H1 (cell line): ENCODE results near the gene KRT3. TPM values are rescaled to one million over a fixed set of nuclear protein-coding genes. Genes with fewer than 3 reads are reported as not detected.

Source experiments
- CTCF ChIA-PET: fragments of 300-600 bp; sonication (Branson Sonifier 250); formaldehyde crosslinking; loops from one replicate; lab custom pipeline; 2021; ENCODE audit not compliant: partially characterized antibody; lab: Charles Lee
- POLR2A ChIA-PET: fragments of 300-600 bp; sonication (Branson Sonifier 250); formaldehyde crosslinking; loops from one replicate; lab custom pipeline; 2021; ENCODE audit warnings: inconsistent platforms; ENCODE audit not compliant: partially characterized antibody; lab: Charles Lee
- DNase-seq, 2 experiments: peaks; one replicate each; pipeline versions ENCODE4 v3.0.0 to v3.0.0-alpha.2; 2010 to 2022; ENCODE audit warnings: low spot score in 2 of 2, low read depth in 1 of 2, mixed read lengths in 1 of 2
- FAIRE-seq: peaks from 2 replicates; lab custom pipeline; 2011; peaks lifted over from hg19 to GRCh38; lab: Jason Lieb, UNC
- H2AFZ ChIP-seq: 2 replicates; pipeline ENCODE4 v1.8.1; 2012; ENCODE audit warnings: low read length, inconsistent platforms
- H2AK5ac ChIP-seq: 2 replicates; pipeline ENCODE4 v1.6.1; 2013; ENCODE audit warnings: low read depth, low read length
- H2BK120ac ChIP-seq: replicated peaks from 2 replicates; pipeline ENCODE3; 2013; ENCODE audit warnings: low read depth, low read length, inconsistent platforms
- H2BK12ac ChIP-seq: 2 replicates; pipeline ENCODE4 v1.6.1; 2013; ENCODE audit warnings: low read depth, low read length
- H2BK15ac ChIP-seq: 2 replicates; pipeline ENCODE4 v1.6.1; 2013; ENCODE audit warnings: low read length
- H2BK20ac ChIP-seq: 2 replicates; pipeline ENCODE4 v1.6.1; 2013; ENCODE audit warnings: low read length
- H2BK5ac ChIP-seq: 2 replicates; pipeline ENCODE4 v1.6.1; 2013; ENCODE audit warnings: low read depth, low read length
- H3K14ac ChIP-seq: 2 replicates; pipeline ENCODE4 v1.6.1; 2013; ENCODE audit warnings: inconsistent platforms; ENCODE audit not compliant: insufficient read length
- H3K18ac ChIP-seq: 2 replicates; pipeline ENCODE4 v1.6.1; 2013; ENCODE audit warnings: low read length; ENCODE audit errors: extremely low read depth
- H3K23ac ChIP-seq: 2 replicates; pipeline ENCODE4 v1.6.1; 2013; ENCODE audit warnings: inconsistent platforms; ENCODE audit not compliant: insufficient read length
- H3K23me2 ChIP-seq: 2 replicates; pipeline ENCODE4 v1.6.1; 2013; ENCODE audit warnings: low read depth, low read length
- H3K27ac ChIP-seq: 2 replicates; pipeline ENCODE4 v1.6.1; 2011; ENCODE audit warnings: low read depth, low read length, inconsistent platforms
- H3K27me3 ChIP-seq, 4 experiments: replicated peaks in 1 of 4; 1 replicate in 1 of 4; 2 replicates in 3 of 4; pipeline versions ENCODE4 v1.6.1 to v1.8.1; 2011 to 2013; ENCODE audit warnings: low read length in 3 of 4, mild to moderate bottlenecking in 3 of 4, inconsistent platforms in 2 of 4, mixed read lengths in 2 of 4, moderate library complexity in 1 of 4; ENCODE audit not compliant: control insufficient read depth in 3 of 4, insufficient read depth in 3 of 4; ENCODE audit errors: extremely low read depth in 1 of 4
- H3K36me3 ChIP-seq, 4 experiments: 2 replicates each; pipeline versions ENCODE4 v1.6.1 to v1.8.1; 2011 to 2013; ENCODE audit warnings: mild to moderate bottlenecking in 4 of 4, low read length in 3 of 4, moderate library complexity in 2 of 4, control low read depth in 1 of 4, inconsistent platforms in 1 of 4; ENCODE audit not compliant: insufficient read depth in 4 of 4, control insufficient read depth in 2 of 4
- H3K4ac ChIP-seq: replicated peaks from 2 replicates; pipeline ENCODE3; 2013; ENCODE audit warnings: low read length, low read depth, mixed read lengths, inconsistent platforms; ENCODE audit not compliant: insufficient read length
- H3K4me1 ChIP-seq, 4 experiments: replicated peaks in 1 of 4; 1 replicate in 1 of 4; 2 replicates in 3 of 4; pipeline versions ENCODE4 v1.6.1 to v1.8.1; 2011 to 2013; ENCODE audit warnings: low read length in 3 of 4, inconsistent platforms in 2 of 4, mixed read lengths in 1 of 4; ENCODE audit not compliant: insufficient read depth in 4 of 4, control insufficient read depth in 3 of 4
- H3K4me2 ChIP-seq, 2 experiments: 2 replicates each; pipeline versions ENCODE4 v1.6.1 to v1.8.1; 2011 to 2013; ENCODE audit warnings: low read depth in 2 of 2, low read length in 2 of 2, control low read depth in 1 of 2, inconsistent platforms in 1 of 2, mild to moderate bottlenecking in 1 of 2; ENCODE audit not compliant: insufficient read depth in 1 of 2
- H3K4me3 ChIP-seq, 4 experiments: fragments of 200-600, 300-600 bp in 1 of 4; sonication (generic), shearing (Covaris generic), sonication (Bioruptor Twin) in 1 of 4; 2 replicates each; pipeline versions ENCODE4 v1.5.1 to v1.8.1; 2011 to 2016; ENCODE audit warnings: low read length in 4 of 4, low read depth in 3 of 4, control low read depth in 2 of 4, inconsistent platforms in 2 of 4, mild to moderate bottlenecking in 2 of 4, mixed read lengths in 1 of 4, moderate library complexity in 1 of 4; ENCODE audit not compliant: insufficient read depth in 2 of 4; ENCODE audit errors: extremely low read depth in 1 of 4
- H3K56ac ChIP-seq: replicated peaks from 2 replicates; pipeline ENCODE3; 2013; ENCODE audit warnings: low read depth, mild to moderate bottlenecking, mixed read lengths, low read length, inconsistent platforms; ENCODE audit not compliant: insufficient read length
- H3K79me1 ChIP-seq: 2 replicates; pipeline ENCODE4 v1.6.1; 2013; ENCODE audit warnings: low read depth, low read length, control low read depth
- H3K79me2 ChIP-seq, 2 experiments: 2 replicates each; pipeline versions ENCODE4 v1.6.1 to v1.8.1; 2012 to 2013; ENCODE audit warnings: low read length in 2 of 2, mild to moderate bottlenecking in 2 of 2, inconsistent platforms in 1 of 2; ENCODE audit not compliant: insufficient read depth in 2 of 2, control insufficient read depth in 1 of 2
- H3K9ac ChIP-seq, 4 experiments: replicated peaks in 1 of 4; 1 replicate in 1 of 4; 2 replicates in 3 of 4; pipeline versions ENCODE4 v1.6.1 to v1.8.1; 2011 to 2013; ENCODE audit warnings: low read depth in 3 of 4, low read length in 3 of 4, control low read depth in 2 of 4, mild to moderate bottlenecking in 2 of 4, moderate library complexity in 2 of 4, inconsistent platforms in 1 of 4; ENCODE audit errors: extremely low read depth in 1 of 4
- H3K9me3 ChIP-seq, 2 experiments: 2 replicates each; pipeline versions ENCODE4 v1.6.1 to v1.8.1; 2012 to 2013; ENCODE audit warnings: mild to moderate bottlenecking in 2 of 2, moderate library complexity in 2 of 2, control low read depth in 1 of 2, inconsistent platforms in 1 of 2, low read depth in 1 of 2, low read length in 1 of 2, mixed read lengths in 1 of 2; ENCODE audit not compliant: insufficient read depth in 2 of 2
- H4K20me1 ChIP-seq, 2 experiments: replicated peaks in 1 of 2; 2 replicates each; pipeline versions ENCODE3 to v1.8.1; 2011 to 2013; ENCODE audit warnings: inconsistent platforms in 2 of 2, low read length in 2 of 2, mild to moderate bottlenecking in 1 of 2; ENCODE audit not compliant: insufficient read depth in 2 of 2, control insufficient read depth in 1 of 2
- H4K5ac ChIP-seq: 2 replicates; pipeline ENCODE4 v1.6.1; 2013; ENCODE audit warnings: low read length, low read depth, mixed read lengths, inconsistent platforms; ENCODE audit not compliant: insufficient read length
- H4K8ac ChIP-seq: 2 replicates; pipeline ENCODE4 v1.8.0; 2013; ENCODE audit warnings: mild to moderate bottlenecking, moderate library complexity, low read length, inconsistent platforms; ENCODE audit not compliant: insufficient read depth; ENCODE audit errors: extremely low read depth
- H4K91ac ChIP-seq: replicated peaks from 2 replicates; pipeline ENCODE3; 2013; ENCODE audit warnings: low read length, mixed read lengths, inconsistent platforms; ENCODE audit not compliant: insufficient read length
- BACH1 ChIP-seq: IDR thresholded peaks from 2 replicates; pipeline ENCODE4 v1.6.1; 2012; ENCODE audit warnings: low read length, improper control_type of control experiment
- BCL11A ChIP-seq, 2 experiments: IDR thresholded peaks; one replicate each; pipeline ENCODE4 v1.6.1; 2011; ENCODE audit warnings: low read depth in 2 of 2, low read length in 2 of 2, mild to moderate bottlenecking in 2 of 2
- CBX8 ChIP-seq: fragments of 300-800, 300-1000 bp; sonication (generic); IDR thresholded peaks from 2 replicates; pipeline ENCODE4 v1.7.1; 2016; ENCODE audit warnings: low read depth, low read length, borderline replicate concordance
- KDM1A ChIP-seq: fragments of 200-600, 300-600 bp; sonication (generic); IDR thresholded peaks from 2 replicates; pipeline ENCODE4 v1.7.1; 2016; ENCODE audit warnings: mild to moderate bottlenecking, low read length, borderline replicate concordance
- KDM5A ChIP-seq: fragments of 200-600 bp; IDR thresholded peaks from 2 replicates; pipeline ENCODE4 v1.7.1; 2012; ENCODE audit warnings: mild to moderate bottlenecking, low read length, inconsistent platforms, mixed read lengths
- NANOG ChIP-seq: IDR thresholded peaks from 2 replicates; pipeline ENCODE4 v1.6.1; 2011; ENCODE audit warnings: low read length, low read depth, mild to moderate bottlenecking, inconsistent platforms; ENCODE audit not compliant: insufficient read depth, poor library complexity, severe bottlenecking
- POLR2AphosphoS5 ChIP-seq: IDR thresholded peaks from 2 replicates; pipeline ENCODE4 v1.6.1; 2011; ENCODE audit warnings: low read depth, low read length
- SP4 ChIP-seq: IDR thresholded peaks from 2 replicates; pipeline ENCODE4 v1.6.1; 2012; ENCODE audit warnings: low read length, inconsistent platforms
- SUZ12 ChIP-seq: fragments of 200-600 bp; sonication (generic); IDR thresholded peaks from 2 replicates; pipeline ENCODE4 v1.6.1; 2012; ENCODE audit warnings: mild to moderate bottlenecking, inconsistent platforms, low read length, moderate library complexity, mixed read lengths
- TAF1 ChIP-seq: IDR thresholded peaks from 2 replicates; pipeline ENCODE4 v1.6.1; 2011; ENCODE audit warnings: mild to moderate bottlenecking, low read depth, low read length
- WGBS, 2 experiments: shearing (Covaris generic) in 1 of 2; methylation state at CpG; one replicate each; pipeline versions ENCODE4 v1.1.6 to v1.1.7; 2013 to 2015; ENCODE audit warnings: low lambda C conversion rate in 2 of 2, mixed read lengths in 2 of 2, inconsistent platforms in 1 of 2, low coverage in 1 of 2, missing lambda C conversion rate in 1 of 2; ENCODE audit not compliant: insufficient replicate concordance in 2 of 2, insufficient coverage in 1 of 2, insufficient read length in 1 of 2; ENCODE audit errors: extremely low coverage in 1 of 2, missing lambda C conversion rate in 1 of 2; 5-methylcytosine and 5-hydroxymethylcytosine counted together
- polyA plus RNA-seq, 7 experiments: library from polyadenylated mRNA; depleted of rRNA in 3 of 7; stranded (reverse) in 5 of 7; unstranded in 2 of 7; fragments of >200 nt in 5 of 7; fragments of 200-250 nt in 2 of 7; gene quantifications; 1 replicate in 5 of 7; 2 replicates in 1 of 7; 4 replicates in 1 of 7; pipeline versions ENCODE4 v1.2.1 to v1.2.3, GENCODE V29; 2011 to 2013; ENCODE audit warnings: missing spikeins in 2 of 7, mixed read lengths in 2 of 7
- total RNA-seq: library from RNA; stranded (reverse); fragmentation: NEBNext Ultra II Directional; extraction: Animal tissue kit (Norgen Biotek cat#: 25700); gene quantifications from 2 replicates; pipeline ENCODE4 v1.2.1, GENCODE V29; 2021

Gene KRT3
- total and polyA plus RNA-seq, 2 of the 8 experiments (the other 6 are each of a cell fraction or from before 2014, with no cell fraction given) = not detected

DNA sequence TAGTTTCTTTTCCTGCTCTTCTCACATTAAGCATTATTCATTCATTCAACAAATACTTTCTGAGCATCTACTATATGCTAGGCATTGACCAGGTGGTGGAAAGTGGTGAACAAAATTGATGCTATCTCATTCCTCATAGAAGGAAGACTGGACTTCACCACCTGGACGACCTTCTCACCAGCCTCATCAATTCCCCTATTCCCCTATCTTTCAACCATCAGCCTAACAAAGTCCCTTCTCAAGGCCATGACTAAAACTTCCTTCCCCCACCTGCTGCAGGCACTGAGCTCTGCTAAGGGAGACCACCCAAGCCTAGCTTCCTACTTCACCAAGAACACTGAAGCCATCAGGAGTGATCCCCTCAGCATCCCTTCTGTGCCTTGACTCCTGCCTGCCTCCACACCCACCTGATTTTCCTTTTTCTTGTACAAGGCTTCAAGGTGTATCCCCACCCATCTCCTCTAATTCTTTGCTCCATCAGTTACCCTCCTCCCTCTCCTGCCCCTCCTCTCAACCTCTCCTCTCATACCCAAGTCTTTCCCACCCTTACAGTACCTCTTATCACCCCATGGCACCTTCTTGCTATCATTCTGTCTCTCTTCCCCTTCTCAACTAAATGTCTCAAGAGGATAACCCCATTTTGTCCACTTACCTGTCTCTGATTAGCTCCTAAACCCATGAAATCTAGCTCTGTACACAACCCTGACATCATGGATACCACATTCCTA is 38.3 kb downstream of the KRT3 start:
- CTCF ChIA-PET = interaction anchor here (0.8 to 2.1 kb wide), 6 partner anchors 39 to 362 kb away, joined by 3 to 8 read pairs (median 3); no protein-coding TSS in a partner anchor

More for the DNA sequence above, 38.3 kb downstream of the KRT3 start:
- Histone ChIP-seq H2BK5ac (no peak overlapping the region), H3K18ac (no peak overlapping the region), H2BK20ac (no peak overlapping the region), H2AK5ac (no peak overlapping the region), H4K20me1 (no peaks in the 10 kb centered on the region), H4K91ac (no peak overlapping the region), H3K36me3 (no peaks in the 10 kb centered on the region), H3K56ac (no peak overlapping the region), H2BK15ac (no peak overlapping the region), H3K79me1 (no peaks in the 10 kb centered on the region), H4K8ac (no peak overlapping the region), H3K27ac (no peak overlapping the region), H3K9ac (no peak overlapping the region), H3K23ac (no peak overlapping the region), H3K79me2 (no peaks in the 10 kb centered on the region), H4K5ac (no peak overlapping the region), H2AFZ (no peak overlapping the region), H2BK120ac (no peak overlapping the region), H3K4me1 (no peaks in the 10 kb centered on the region), H3K9me3 (peaks cover 11 to 17% of the 10 kb centered on the region in 2 experiments; a peak in 2 of 4 replicates), H2BK12ac (no peak overlapping the region), H3K4ac (no peak overlapping the region), H3K27me3 (no peaks in the 10 kb centered on the region; a peak in 1 of 7 replicates), H3K4me2 (no peak overlapping the region), H3K4me3 (no peak overlapping the region), H3K14ac (no peak overlapping the region), H3K23me2 (no peaks in the 10 kb centered on the region)
- TF ChIP-seq BCL11A (IDR thresholded peaks at IDR 0.05; ENCODE audit: low read depth in 2 of 2, low read length in 2 of 2) = no peak
- no peak for TF ChIP-seq CBX8
- no peak for TF ChIP-seq KDM1A
- no peak for TF ChIP-seq POLR2AphosphoS5
- TF ChIP-seq NANOG = no peak
- TF ChIP-seq TAF1 = no peak
- no peak for TF ChIP-seq SUZ12
- no peak for TF ChIP-seq KDM5A
- TF ChIP-seq BACH1 = no peak
- no peak for TF ChIP-seq SP4
- no peak for FAIRE-seq
- DNase-seq = no peak
- POLR2A ChIA-PET = interaction anchor here (0.9 kb wide), 1 partner anchor 139 kb away, joined by 3 read pairs; no protein-coding TSS in a partner anchor
- WGBS, 2 experiments = 60% methylated on average over 1 of the region's 1 CpG; no CpG with 5 or more reads in 1 of the 2 experiments
